Renal cortical epithelial cell (primary cell): ENCODE measurements around the gene PRMT1. TPM values are rescaled to one million over a fixed set of nuclear protein-coding genes. Genes with fewer than 3 reads are reported as not detected.

Experiments
- DNase-seq: peaks from one replicate; pipeline ENCODE4 v3.0.0-alpha.2; 2011; ENCODE audit warnings: low read depth
- total RNA-seq: library from RNA; depleted of rRNA; stranded (reverse); fragments of >200 nt; gene quantifications from 2 replicates; pipeline ENCODE4 v1.2.3, GENCODE V29; 2014

PRMT1 gene
- total RNA-seq, 1 donor from 2014 or later: 205 TPM

DNA sequence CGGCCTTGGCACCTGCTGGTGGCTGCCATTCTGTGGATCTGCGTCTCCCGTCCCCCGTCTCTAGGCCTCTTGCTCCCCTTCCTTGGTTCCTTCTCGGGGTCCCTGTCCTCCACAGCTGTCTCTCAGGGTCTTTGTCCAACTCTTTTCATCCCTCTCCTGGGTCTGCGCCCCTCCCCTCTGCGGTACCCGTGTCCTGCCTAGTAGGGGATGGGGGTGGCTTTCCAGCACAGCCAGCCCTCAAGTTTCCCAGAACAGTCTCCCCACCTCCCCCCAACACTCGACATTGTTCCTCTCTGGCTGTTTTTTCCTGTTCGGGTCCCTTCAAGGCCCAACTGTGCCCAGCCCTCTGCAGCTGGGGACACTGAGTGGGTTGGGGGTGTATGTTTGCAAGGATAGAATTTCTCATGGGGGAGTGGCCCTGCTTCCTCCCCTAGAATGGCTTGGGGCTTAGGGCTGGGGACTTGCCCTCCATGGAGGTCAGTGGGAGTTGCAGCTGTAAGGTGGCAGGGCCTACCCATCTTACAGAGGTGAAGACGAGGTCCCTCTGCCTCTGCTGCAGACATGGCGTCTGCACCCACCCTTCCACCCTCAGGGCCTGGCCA is 11.6 kb downstream of the PRMT1 start:
- DNase-seq: no peak

DNA sequence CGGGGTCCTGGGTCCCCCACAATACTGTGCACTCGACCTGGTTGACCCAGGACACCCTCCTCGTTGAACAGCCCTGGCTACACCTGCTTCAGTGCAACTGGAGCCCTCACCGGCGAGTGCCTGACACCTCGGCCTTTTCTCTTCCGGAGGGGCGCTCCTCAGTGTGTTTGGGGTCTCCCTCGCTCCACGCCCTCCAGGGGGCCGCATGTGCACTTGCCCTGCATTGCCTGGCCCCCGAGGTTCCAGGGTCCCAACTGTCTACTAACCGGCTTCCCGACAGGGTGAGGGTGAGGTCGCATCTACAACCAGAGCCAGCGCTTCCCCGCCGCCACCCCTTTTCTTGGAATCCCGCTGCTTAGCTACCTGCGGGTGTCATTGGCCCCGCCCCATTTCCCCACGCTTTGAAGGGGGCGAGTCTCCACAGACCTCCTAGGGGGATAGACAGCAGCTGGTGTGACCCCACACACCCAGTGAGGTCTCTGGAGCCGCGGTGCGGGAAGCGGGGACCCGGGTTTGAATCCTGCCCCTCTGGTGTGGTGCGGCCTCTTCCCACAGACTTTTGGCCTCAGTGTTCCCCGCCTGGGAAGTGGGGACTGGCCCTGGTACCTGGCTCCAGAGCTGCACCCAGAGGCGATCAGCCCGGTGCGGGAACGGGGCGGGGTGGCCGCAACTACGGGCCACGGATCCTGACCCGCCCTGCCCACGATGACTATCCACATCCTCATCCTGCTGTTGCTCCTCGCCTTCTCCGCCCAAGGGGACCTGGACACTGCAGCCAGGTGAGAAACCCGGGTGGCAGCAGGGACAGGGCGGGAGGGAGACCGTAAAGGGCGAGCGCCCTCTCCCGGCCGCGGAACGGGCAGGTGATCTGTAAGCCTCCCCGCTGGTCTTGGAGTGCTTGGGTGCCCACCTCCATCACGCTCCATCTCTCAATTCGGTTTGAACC is 12.3 kb downstream of the PRMT1 start, which contains the start of gene ADM5:
ADM5 (plus strand) TSS at position 462 of the 946 bp plus-strand sequence; CDS start at position 706, 244 bp downstream.
- DNase-seq: no peak

DNA sequence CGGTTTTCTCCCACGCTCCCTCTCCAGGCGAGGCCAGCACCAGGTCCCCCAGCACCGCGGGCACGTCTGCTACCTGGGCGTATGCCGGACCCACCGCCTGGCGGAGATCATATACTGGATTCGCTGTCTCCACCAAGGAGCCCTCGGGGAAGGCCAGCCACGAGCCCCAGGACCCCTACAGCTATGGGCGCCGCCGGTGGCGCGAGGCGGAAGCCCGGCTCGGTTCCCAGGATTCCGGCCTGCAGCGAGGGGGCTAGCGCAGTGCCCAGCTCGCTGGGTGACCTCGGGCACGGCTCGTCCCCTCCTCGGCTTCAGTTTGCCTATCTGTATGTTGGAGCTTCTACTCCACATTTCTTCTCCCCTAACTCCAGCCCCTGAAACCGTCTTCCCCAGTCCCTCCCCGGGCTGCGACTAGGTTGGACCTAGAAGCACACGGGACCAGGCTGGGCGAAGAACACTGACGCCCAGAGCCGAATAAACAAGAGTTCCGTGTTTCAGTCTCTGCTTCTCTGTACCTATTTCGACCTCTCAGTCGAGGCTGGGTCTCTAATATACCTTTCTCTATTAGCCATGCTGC is 13.1 kb downstream of the PRMT1 start:
- no peak for DNase-seq

DNA sequence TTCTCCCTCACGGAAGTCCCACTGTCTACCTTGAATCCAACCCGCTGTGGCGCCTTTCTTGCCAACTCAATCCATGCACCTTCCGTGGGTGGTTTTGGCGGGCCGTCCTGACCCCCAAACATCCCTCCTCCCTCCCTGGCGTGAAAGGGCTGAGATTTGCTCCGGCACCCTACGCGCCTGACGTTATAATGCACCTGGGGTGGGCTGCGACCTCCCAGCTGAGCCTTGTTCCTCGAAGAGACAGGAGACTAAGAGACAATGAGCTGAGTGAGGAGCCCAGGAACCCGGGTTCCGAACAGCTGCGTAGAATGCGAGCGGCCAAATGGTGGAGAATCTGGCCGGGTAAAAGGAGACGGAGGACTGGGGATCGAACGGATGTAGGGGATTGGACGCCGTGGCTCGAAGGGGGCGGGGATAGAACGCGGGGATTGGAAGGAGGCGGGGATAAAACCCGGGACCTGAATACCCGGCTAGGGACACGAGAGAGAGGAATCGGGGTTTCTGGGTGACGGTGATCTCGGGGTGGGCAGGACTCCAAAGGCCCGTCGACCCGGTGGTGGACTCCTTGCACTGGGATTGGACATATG is 13.7 kb downstream of the PRMT1 start, which contains the start of gene CPT1C:
CPT1C (plus strand) TSS at position 461 of the 587 bp plus-strand sequence. CDS start 1,137 bp downstream, outside the sequence.
- peak; percentile 42 for DNase-seq

DNA sequence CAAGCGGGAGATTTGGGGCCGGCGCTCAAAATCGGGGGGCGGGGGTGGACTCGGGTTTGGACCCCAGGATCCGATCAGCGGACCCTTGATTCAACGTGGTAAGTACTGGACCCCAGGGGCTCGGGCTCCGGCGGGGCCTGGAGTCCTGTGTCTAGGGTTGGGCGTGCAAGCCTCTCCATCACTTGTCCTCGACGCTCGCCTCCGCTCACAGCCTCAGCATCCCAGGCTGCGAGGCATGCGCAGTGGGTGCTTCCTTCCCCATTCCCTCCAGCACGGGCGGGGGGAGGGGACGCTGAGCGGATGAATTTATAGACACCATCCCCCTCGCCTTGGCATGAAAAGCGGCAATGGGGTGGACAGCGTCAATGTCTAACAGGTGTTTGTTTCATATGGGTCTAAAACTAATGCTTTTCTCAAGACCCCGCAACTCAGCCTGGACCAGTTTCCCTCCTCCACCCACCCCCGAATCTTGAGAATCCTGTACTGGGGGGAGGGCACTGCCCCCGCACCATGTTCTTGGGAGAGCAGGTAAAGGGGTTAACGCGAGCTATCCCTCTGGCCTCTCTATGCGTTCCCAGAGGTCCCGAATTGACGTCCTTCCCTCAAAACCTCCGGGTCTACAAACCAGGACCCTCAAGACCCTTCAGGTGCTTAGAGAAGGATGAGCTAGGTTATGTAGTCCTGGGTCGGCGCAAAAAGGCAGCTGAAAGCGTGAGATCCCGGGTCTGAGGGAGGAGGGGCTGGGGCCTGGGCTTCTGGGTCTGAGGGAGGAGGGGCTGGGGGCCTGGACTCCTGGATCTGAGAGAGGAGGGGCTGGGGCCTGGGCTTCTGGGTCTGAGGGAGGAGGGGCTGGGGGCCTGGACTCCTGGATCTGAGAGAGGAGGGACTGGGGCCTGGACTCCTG is 14.4 kb downstream of the PRMT1 start:
- DNase-seq: peak; percentile 16

- no peak for DNase-seq
Measured at GRCh38 chr19:49692147-49692506, 15.1 kb downstream of the PRMT1 start.

GRCh38 chr19:49696115-49696514 is 19.0 kb downstream of the PRMT1 start:
- no peak for DNase-seq

- no peak for DNase-seq
Measured at GRCh38 chr19:49696865-49697264, 19.8 kb downstream of the PRMT1 start.

DNA sequence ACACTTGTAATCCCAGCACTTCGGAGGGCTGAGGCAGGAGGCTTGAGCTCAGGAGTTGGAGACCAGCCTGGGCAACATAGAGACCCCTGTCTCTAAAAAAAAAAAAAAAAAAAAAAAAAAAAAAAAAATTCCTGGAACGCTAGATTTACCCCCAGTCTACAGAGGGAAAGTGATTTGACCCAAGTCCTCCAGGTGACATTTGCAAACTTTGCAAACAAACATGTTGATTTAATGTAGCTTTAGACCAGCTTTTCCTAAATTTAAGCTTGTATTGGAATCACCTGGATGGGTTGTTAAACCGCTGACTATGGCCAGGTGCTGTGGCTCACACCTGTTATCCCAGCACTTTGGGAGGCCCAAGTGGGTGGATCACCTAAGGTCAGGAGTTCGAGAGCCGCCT is 22.3 kb downstream of the PRMT1 start:
- DNase-seq: no peak

DNA sequence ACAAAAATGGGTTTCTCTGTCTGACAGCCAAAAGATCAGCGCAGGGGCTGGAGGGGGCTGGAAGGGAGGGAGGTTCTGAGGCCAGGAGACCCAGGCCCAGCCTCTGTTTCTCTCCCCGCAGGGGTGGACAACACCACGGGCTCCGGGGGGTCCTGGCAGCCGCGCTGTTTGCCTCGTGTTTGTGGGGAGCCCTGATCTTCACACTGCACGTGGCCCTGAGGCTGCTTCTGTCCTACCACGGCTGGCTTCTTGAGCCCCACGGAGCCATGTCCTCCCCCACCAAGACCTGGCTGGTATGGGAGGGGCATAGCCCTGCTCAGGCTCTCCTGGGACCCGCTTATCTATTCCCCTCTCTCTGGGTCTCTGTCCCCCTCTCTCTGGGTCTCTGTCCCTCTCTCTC is 23.5 kb downstream of the PRMT1 start:
- no peak for DNase-seq

- DNase-seq: no peak
Measured at GRCh38 chr19:49701271-49701786, 24.3 kb downstream of the PRMT1 start.

GRCh38 chr19:49704888-49705642 is 28.0 kb downstream of the PRMT1 start:
- no peak for DNase-seq

GRCh38 chr19:49705919-49706318 is 28.8 kb downstream of the PRMT1 start:
- no peak for DNase-seq

GRCh38 chr19:49710372-49710951 is 33.4 kb downstream of the PRMT1 start:
- DNase-seq: peak; percentile 45

- no peak for DNase-seq
Measured at GRCh38 chr19:49712397-49712859, 35.4 kb downstream of the PRMT1 start.

DNA sequence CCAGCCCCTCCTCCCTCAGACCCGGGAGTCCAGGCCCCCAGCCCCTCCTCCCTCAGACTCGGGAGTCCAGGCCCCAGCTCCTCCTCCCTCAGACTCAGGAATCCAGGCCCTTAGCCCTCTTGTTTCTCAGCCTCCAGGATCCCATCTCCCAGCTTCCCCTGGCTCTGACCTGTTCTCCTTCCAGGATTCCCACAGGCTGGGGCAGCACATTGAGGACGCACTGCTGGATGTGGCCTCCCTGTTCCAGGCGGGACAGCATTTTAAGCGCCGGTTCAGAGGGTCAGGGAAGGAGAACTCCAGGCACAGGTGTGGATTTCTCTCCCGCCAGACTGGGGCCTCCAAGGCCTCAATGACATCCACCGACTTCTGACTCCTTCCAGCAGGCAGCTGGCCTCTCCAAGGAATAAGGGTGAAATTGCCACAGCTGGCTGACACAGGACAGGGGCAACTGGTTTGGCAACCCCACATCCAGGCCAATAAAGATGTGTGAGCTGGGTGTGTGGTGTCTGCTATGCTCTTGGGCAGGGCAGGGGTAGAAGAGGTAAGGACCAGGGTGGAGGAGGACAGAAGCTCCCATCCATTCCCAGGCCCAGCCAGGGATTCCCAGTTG is 36.3 kb downstream of the PRMT1 start:
- no peak for DNase-seq

DNA sequence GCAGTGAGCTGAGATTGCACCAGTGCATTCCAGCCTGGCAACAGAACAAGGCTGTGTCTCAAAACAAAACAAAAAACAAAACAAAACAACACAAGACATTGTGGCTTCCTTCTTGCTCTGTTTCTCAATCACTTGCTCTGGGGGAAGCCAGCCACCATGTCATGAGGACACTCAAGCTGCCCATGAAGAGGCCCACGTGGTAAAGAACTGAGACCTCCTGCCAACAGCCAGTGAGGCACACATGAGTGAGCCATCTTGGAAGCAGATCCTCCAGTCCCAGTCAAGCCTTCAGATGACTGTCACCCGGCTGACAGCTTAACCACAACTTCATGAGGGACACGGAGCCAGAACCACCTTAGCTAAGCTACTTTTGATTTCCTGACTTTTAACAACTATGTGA is 39.1 kb downstream of the PRMT1 start:
- DNase-seq: no peak

GRCh38 chr19:49718511-49718910 is 41.4 kb downstream of the PRMT1 start:
- peak; percentile 54 for DNase-seq

DNA sequence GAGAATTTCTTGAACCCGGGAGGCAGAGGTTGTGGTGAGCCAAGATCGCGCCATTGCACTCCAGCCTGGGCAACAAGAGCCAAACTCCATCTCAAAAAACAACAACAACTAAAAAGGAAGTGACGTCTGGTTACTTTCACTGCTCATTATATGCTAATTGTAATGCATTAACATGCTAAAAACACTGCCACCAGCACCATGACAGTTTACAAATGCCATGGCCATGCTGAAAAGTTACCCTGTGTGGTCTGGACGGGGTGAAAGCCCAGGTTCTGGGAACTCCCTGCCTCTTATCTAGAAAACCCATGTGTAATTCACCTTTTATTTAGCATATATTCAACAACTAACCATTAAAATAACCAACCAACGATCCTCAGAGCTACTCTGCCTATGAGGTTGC is 41.9 kb downstream of the PRMT1 start:
- no peak for DNase-seq
